Right lung (tissue), 5 donors: ENCODE results near the gene GNG13. TPM values are rescaled to one million over a fixed set of nuclear protein-coding genes. Genes with fewer than 3 reads are reported as not detected.
A peak's percentile ranks its signal among the peaks of the same experiment; 100 is the strongest.

Experiments used
- DNase-seq, 2 donors: peaks; one replicate each; pipeline ENCODE4 v3.0.0-alpha.2; 2013
- polyA plus RNA-seq, 5 donors: library from polyadenylated mRNA; unstranded; fragments of 120-200 nt; gene quantifications; one replicate each; pipeline versions ENCODE4 v1.2.1 to v1.2.3, GENCODE V29; 2013; ENCODE audit warnings: inconsistent platforms in 1 of 5, low replicate concordance in 1 of 5; ENCODE audit not compliant: insufficient read length in 5 of 5, insufficient read depth in 1 of 5

Gene GNG13
- polyA plus RNA-seq, 5 donors, result 0.10 TPM; not detected in 4

GRCh38 chr16:794853-795466 is 5.6 kb downstream of the GNG13 start:
- DNase-seq, result no peak

GRCh38 chr16:794091-794822 is 6.3 kb downstream of the GNG13 start:
- no peak for DNase-seq

- DNase-seq, result no peak
Observed at GRCh38 chr16:793414-793813, 7.1 kb downstream of the GNG13 start.

GRCh38 chr16:792221-792995 is 8.1 kb downstream of the GNG13 start:
- no peak for DNase-seq

- DNase-seq, result no peak
Observed at GRCh38 chr16:791131-791530, 9.4 kb downstream of the GNG13 start.

- no peak for DNase-seq
Observed at GRCh38 chr16:790086-790485, 10.4 kb downstream of the GNG13 start.

GRCh38 chr16:789191-789850 is 11.2 kb downstream of the GNG13 start:
- DNase-seq, result no peak

- DNase-seq, result peak; percentile 90 to 91
Observed at GRCh38 chr16:788399-789126, 12.0 kb downstream of the GNG13 start, which contains the start of gene CHTF18. CHTF18 (plus strand) TSS chr16:788620; CDS start chr16:788685, 65 bp downstream.

GRCh38 chr16:787978-788398 is 12.5 kb downstream of the GNG13 start, which contains the start of gene RPUSD1:
RPUSD1 (minus strand) TSS chr16:788381; CDS start chr16:787737, 644 bp downstream.
- no peak for DNase-seq

- DNase-seq, result no peak
Observed at GRCh38 chr16:787321-787966, 13.1 kb downstream of the GNG13 start.

- no peak for DNase-seq
Observed at GRCh38 chr16:785563-786535, 14.7 kb downstream of the GNG13 start.

- DNase-seq, result no peak
Observed at GRCh38 chr16:784431-784830, 16.1 kb downstream of the GNG13 start.

- DNase-seq, result no peak
Observed at GRCh38 chr16:783404-784161, 17.0 kb downstream of the GNG13 start.

- no peak for DNase-seq
Observed at GRCh38 chr16:782766-783403, 17.6 kb downstream of the GNG13 start.

- DNase-seq, result no peak
Observed at GRCh38 chr16:782258-782657, 18.3 kb downstream of the GNG13 start.

GRCh38 chr16:781346-782010 is 19.1 kb downstream of the GNG13 start:
- DNase-seq, result no peak

GRCh38 chr16:780296-780695 is 20.2 kb downstream of the GNG13 start:
- no peak for DNase-seq

- no peak for DNase-seq
Observed at GRCh38 chr16:779561-779960, 21.0 kb downstream of the GNG13 start.
